Nephron progenitor cell (in vitro differentiated cells): ENCODE measurements around the gene TMEM94.

Experiments used
- DNase-seq: peaks from one replicate; pipeline ENCODE4 v3.0.0; 2021
- H3K27ac Mint-ChIP-seq: 2 replicates; pipeline ENCODE4 v1.8.0; 2021; ENCODE audit warnings: mild to moderate bottlenecking, moderate library complexity, mixed read lengths
- H3K27me3 Mint-ChIP-seq: 2 replicates; pipeline ENCODE4 v1.8.0; 2021; ENCODE audit warnings: mild to moderate bottlenecking, low read depth, mixed read lengths; ENCODE audit not compliant: poor library complexity
- H3K36me3 Mint-ChIP-seq: 2 replicates; pipeline ENCODE4 v1.8.0; 2021; ENCODE audit warnings: low read depth, mixed read lengths
- H3K4me1 Mint-ChIP-seq: 2 replicates; pipeline ENCODE4 v1.8.0; 2021; ENCODE audit warnings: mixed read lengths
- H3K4me3 Mint-ChIP-seq: 2 replicates; pipeline ENCODE4 v1.8.0; 2021; ENCODE audit warnings: mild to moderate bottlenecking, moderate library complexity, mixed read lengths
- H3K9me3 Mint-ChIP-seq: 2 replicates; pipeline ENCODE4 v1.8.0; 2021; ENCODE audit warnings: mild to moderate bottlenecking, moderate library complexity, mixed read lengths
- CTCF ChIP-seq: fragments of 200-600 bp; sonication (generic); IDR thresholded peaks from 2 replicates; pipeline ENCODE4 v1.5.0; 2021; ENCODE audit warnings: antibody characterized with exemption

The TMEM94 gene

DNA sequence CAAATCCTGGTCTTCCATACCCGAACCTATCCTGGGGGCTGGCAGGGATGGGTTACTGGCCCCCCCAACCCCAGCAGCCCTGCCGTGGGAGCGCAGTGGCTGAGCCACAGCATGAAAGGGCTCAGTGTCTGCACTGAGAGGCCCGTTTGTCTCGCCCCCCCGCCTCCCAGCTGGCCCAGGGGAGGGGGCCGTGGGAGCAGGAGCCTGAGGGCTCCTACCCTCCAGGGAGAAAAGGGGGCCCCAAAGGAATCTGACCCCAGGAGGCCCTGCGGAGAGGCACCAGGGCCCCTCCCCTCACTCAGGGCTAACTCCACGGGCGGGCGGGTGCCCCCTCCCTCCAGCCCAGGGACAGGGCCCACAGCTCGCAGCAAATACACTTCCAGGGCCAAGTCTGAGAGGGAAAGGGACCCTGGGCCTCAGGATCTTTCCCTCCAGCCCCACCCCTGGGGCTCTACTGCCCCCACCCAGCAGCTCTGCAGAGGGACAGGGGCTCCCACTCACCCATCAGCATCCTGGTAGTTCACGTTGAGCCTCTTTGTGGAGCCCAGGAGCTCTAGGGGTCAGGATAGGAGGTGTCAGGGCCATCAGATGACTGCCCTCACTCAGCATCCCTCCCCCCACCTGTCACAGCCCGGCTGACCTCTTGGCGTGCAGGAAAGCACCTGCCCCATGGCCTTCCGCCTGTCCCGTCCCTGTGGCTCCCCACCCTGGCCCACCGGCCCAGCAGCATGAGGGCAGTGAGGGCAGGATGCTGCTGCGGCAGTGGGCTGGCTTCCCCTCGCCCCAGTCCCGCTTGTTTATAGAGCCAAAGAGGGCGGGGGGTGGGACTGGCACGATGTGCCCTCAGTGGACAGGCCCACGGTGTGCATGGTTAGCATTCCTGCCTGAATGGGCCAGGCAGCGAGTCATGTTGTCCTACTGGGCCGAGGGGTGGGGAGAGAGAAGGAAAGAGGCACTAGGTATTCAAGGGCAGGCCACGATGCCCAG, 51.6 kb downstream of the TMEM94 start:
- Mint-ChIP-seq H3K4me3 (no peak overlapping the region), H3K9me3 (no peaks in the 10 kb centered on the region), H3K4me1 (peaks cover 38% of the 10 kb centered on the region), H3K36me3 (peaks cover 5% of the 10 kb centered on the region), H3K27me3 (no peaks in the 10 kb centered on the region), H3K27ac (no peak overlapping the region)
- TF ChIP-seq CTCF, result no peak
- DNase-seq, result no peak

GRCh38 chr17:75508931-75509361, 52.5 kb downstream of the TMEM94 start:
- no peak for TF ChIP-seq CTCF
- H3K4me3 Mint-ChIP-seq, result no peak overlapping the region
- no peaks in the 10 kb centered on the region for H3K9me3 Mint-ChIP-seq
- H3K27ac Mint-ChIP-seq, result no peak overlapping the region
- peaks cover 10% of the 10 kb centered on the region for H3K36me3 Mint-ChIP-seq
- no peak for DNase-seq
- H3K27me3 Mint-ChIP-seq, result no peaks in the 10 kb centered on the region
- peaks cover 45% of the 10 kb centered on the region for H3K4me1 Mint-ChIP-seq

DNA sequence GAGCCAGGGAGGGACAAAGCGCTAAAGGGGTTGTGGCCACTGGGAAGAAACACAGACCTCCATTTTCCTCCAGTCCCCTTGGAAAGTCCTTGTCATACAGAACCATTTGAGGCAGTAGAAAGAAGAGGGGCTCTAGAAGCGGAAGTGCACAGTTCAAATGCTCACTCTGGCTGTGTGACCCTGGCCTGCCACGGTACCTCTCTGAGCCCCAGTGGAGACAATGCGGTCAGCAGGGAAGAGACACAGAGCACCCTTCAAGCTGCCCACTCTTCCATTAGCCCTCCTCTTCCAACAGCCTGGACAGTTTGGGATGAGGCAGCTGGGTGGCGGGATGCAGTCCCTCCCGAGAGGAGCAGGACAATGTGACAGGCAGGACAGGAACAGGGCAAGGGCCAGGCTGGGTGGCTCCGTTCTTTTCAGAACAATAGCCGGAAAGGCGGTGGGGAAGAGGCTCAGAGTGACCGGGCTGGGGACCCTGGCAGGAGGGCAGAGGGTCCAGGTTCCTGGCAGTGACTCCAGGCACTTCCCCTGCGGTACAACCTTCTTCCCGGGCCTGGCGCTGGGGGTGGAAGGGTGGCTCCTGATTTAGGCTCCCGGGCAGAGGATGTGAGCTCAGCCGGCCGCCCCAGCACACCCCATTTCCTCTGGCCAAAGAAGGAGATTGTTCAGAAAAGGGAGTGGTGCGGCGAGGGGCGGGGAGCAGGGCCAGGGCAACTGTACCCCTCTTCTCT, 53.3 kb downstream of the TMEM94 start:
- H3K9me3 Mint-ChIP-seq, result no peaks in the 10 kb centered on the region
- no peak for TF ChIP-seq CTCF
- H3K27ac Mint-ChIP-seq, result peak overlapping the region; percentile 51
- peaks cover 10% of the 10 kb centered on the region for H3K36me3 Mint-ChIP-seq
- no peaks in the 10 kb centered on the region for H3K27me3 Mint-ChIP-seq
- peaks cover 49% of the 10 kb centered on the region for H3K4me1 Mint-ChIP-seq
- no peak overlapping the region for H3K4me3 Mint-ChIP-seq
- no peak for DNase-seq

GRCh38 chr17:75511270-75511609, 54.8 kb downstream of the TMEM94 start:
- no peak overlapping the region for H3K4me3 Mint-ChIP-seq
- H3K27ac Mint-ChIP-seq, result no peak overlapping the region
- TF ChIP-seq CTCF, result no peak
- H3K36me3 Mint-ChIP-seq, result peaks cover 5% of the 10 kb centered on the region
- DNase-seq, result no peak
- H3K9me3 Mint-ChIP-seq, result no peaks in the 10 kb centered on the region
- no peaks in the 10 kb centered on the region for H3K27me3 Mint-ChIP-seq
- peaks cover 44% of the 10 kb centered on the region for H3K4me1 Mint-ChIP-seq

GRCh38 chr17:75511610-75512575, 55.5 kb downstream of the TMEM94 start:
- no peaks in the 10 kb centered on the region for H3K27me3 Mint-ChIP-seq
- no peak for DNase-seq

More at GRCh38 chr17:75511610-75512575, 55.5 kb downstream of the TMEM94 start:
- Mint-ChIP-seq H3K4me1 (peaks cover 45% of the 10 kb centered on the region), H3K36me3 (peaks cover 5% of the 10 kb centered on the region), H3K9me3 (no peaks in the 10 kb centered on the region), H3K27ac (peak overlapping the region; percentile 22), H3K4me3 (peak overlapping the region; percentile 7)
- TF ChIP-seq CTCF, result no peak
